Stimulated activated CD4-positive, alpha-beta T cell treated with anti-CD3 and anti-CD28 coated beads, Interleukin-1b, Interleukin-23, amount 100 ng/mL, for 24 hours (primary cell): Measurements from ENCODE around the gene C6orf47.

ENCODE experiments used
- DNase-seq, 4 experiments: peaks; one replicate each; pipeline ENCODE4 v3.0.0-alpha.2; 2020; ENCODE audit warnings: low read depth in 4 of 4, low spot score in 1 of 4

Gene C6orf47

DNA sequence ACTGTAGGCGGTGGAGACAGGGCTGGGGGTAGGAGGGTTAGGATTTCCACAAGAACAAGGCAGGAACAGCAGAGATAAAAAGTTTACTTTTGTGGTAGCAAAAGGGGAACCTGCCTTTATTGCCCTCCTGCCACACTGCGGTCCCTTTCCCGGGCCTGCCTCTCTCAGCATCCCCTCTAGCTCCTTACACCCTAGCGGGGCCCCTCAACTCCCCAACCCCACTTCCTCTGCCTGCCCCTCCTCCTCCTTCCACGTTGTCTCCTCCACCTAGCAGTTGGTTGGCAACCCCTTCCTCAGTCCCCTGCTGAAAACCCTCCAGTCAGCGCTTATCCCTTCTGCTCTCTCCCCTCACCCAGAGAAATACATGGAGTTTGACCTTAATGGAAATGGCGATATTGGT is 44.8 kb downstream of the C6orf47 start:
- DNase-seq: no peak

- DNase-seq: no peak
These were observed 45.6 kb downstream of the C6orf47 start, which contains the start of gene AIF1 for GRCh38 chr6:31614684-31615578. AIF1 (plus strand) TSS chr6:31615234; CDS start chr6:31615330, 96 bp downstream.

- DNase-seq: no peak
These were observed 46.4 kb downstream of the C6orf47 start for GRCh38 chr6:31614075-31614619.

DNA sequence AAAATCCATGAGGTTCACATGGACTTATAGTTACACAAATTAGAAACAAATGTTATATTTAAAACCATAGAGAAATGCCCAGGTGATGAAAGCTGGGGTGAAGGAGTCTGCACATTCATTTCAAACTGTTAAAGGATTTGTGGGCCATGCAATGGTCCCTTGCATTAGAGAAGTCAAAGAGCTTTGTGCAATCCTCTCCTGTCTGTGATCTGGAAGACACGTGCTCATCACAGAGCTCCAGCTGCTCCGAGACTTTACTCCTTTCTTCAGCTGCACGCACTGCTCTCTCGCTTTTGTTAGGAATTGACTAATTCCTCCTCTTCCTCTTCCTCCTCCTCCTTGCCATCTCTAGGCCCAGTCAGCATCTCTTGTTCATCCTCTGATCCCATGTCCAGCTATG is 49.6 kb downstream of the C6orf47 start:
- DNase-seq: no peak

GRCh38 chr6:31609519-31610406 is 50.8 kb downstream of the C6orf47 start:
- DNase-seq: no peak
